HepG2 (cell line): ENCODE data around the gene SIK2. TPM values are rescaled to one million over a fixed set of nuclear protein-coding genes. Genes with fewer than 3 reads are reported as not detected.

Experiments used
- AHDC1 ChIP-seq: sonication (generic); formaldehyde crosslinking; IDR thresholded peaks from 2 replicates; pipeline ENCODE4 v1.5.1; 2020; ENCODE audit warnings: mild to moderate bottlenecking, missing genetic modification reagents, borderline replicate concordance
- CEBPG ChIP-seq: IDR thresholded peaks from 2 replicates; pipeline ENCODE4 v1.6.1; 2016
- DZIP1 ChIP-seq: sonication (generic); formaldehyde crosslinking; IDR thresholded peaks from 2 replicates; pipeline ENCODE4 v1.5.0; 2020; ENCODE audit warnings: mild to moderate bottlenecking, missing genetic modification reagents
- HBP1 ChIP-seq: IDR thresholded peaks from 2 replicates; pipeline ENCODE4 v1.6.1; 2016; ENCODE audit warnings: low read depth, control low read depth
- HES4 ChIP-seq: sonication (generic); formaldehyde crosslinking; IDR thresholded peaks from 2 replicates; pipeline ENCODE4 v1.9.0; 2021; ENCODE audit warnings: mild to moderate bottlenecking, missing genetic modification reagents, borderline replicate concordance
- KMT2A ChIP-seq: sonication (generic); formaldehyde crosslinking; IDR thresholded peaks from 2 replicates; pipeline ENCODE4 v1.4.0; 2020; ENCODE audit warnings: missing genetic modification reagents
- LBX2 ChIP-seq: sonication (generic); formaldehyde crosslinking; IDR thresholded peaks from 2 replicates; pipeline ENCODE4 v1.5.0; 2020; ENCODE audit warnings: missing genetic modification reagents, mild to moderate bottlenecking, borderline replicate concordance
- NAIF1 ChIP-seq: sonication (generic); formaldehyde crosslinking; IDR thresholded peaks from 2 replicates; pipeline ENCODE4 v1.5.0; 2020; ENCODE audit warnings: mild to moderate bottlenecking, missing genetic modification reagents, borderline replicate concordance
- NFYB ChIP-seq: sonication (generic); formaldehyde crosslinking; IDR thresholded peaks from 2 replicates; pipeline ENCODE4 v1.4.0; 2020; ENCODE audit warnings: missing genetic modification reagents
- PHF5A ChIP-seq: IDR thresholded peaks from one replicate; pipeline ENCODE4 v1.6.1; 2018; ENCODE audit warnings: low read depth, missing genetic modification reagents; ENCODE audit not compliant: unreplicated experiment
- RFX5 ChIP-seq: IDR thresholded peaks from 2 replicates; pipeline ENCODE4 v1.6.1; 2011; ENCODE audit warnings: low read depth, low read length, improper control_type of control experiment
- RXRB ChIP-seq: IDR thresholded peaks from 2 replicates; pipeline ENCODE4 v1.6.1; 2016; ENCODE audit warnings: borderline replicate concordance, missing genetic modification reagents, missing compliant biosample characterization
- SP5 ChIP-seq: IDR thresholded peaks from 2 replicates; pipeline ENCODE4 v1.6.1; 2016; ENCODE audit warnings: low read depth, borderline replicate concordance
- ZFAT ChIP-seq: sonication (generic); formaldehyde crosslinking; conservative IDR thresholded peaks from 2 replicates; pipeline ENCODE4 v1.8.1; 2023; ENCODE audit warnings: missing genetic modification reagents, inconsistent platforms
- ZFP82 ChIP-seq: sonication (generic); formaldehyde crosslinking; IDR thresholded peaks from 2 replicates; pipeline ENCODE4 v1.5.1; 2020; ENCODE audit warnings: mild to moderate bottlenecking, missing genetic modification reagents, borderline replicate concordance
- ZGPAT ChIP-seq: IDR thresholded peaks from 2 replicates; pipeline ENCODE4 v1.6.1; 2016; ENCODE audit warnings: mild to moderate bottlenecking
- ZNF282 ChIP-seq: fragments of 450-650 bp; IDR thresholded peaks from 2 replicates; pipeline ENCODE4 v1.6.1; 2018; ENCODE audit not compliant: partially characterized antibody
- ZNF530 ChIP-seq: sonication (generic); formaldehyde crosslinking; IDR thresholded peaks from 2 replicates; pipeline ENCODE4 v1.5.0; 2020; ENCODE audit warnings: low read depth, mild to moderate bottlenecking, missing genetic modification reagents
- ZNF746 ChIP-seq: sonication (generic); formaldehyde crosslinking; IDR thresholded peaks from 2 replicates; pipeline ENCODE4 v1.8.0; 2022; ENCODE audit warnings: mild to moderate bottlenecking, missing genetic modification reagents
- ZNF850 ChIP-seq: sonication (generic); formaldehyde crosslinking; conservative IDR thresholded peaks from 2 replicates; pipeline ENCODE4 v1.9.0; 2021; ENCODE audit warnings: mild to moderate bottlenecking, missing genetic modification reagents
- polyA plus RNA-seq, 8 experiments: library from polyadenylated mRNA; depleted of rRNA in 3 of 8; stranded (reverse) in 7 of 8; unstranded in 1 of 8; fragments of >200 nt; fragmentation: Illumina TruSeq in 4 of 8; extraction: Trizol in 4 of 8; gene quantifications; 2 replicates each; pipeline versions ENCODE4 v1.2.1 to v1.2.3, GENCODE V29; 2011 to 2016; ENCODE audit warnings: low read depth in 4 of 8, missing spikeins in 1 of 8, mixed read lengths in 1 of 8; ENCODE audit not compliant: insufficient read depth in 1 of 8
- total RNA-seq, 5 experiments: library from RNA; depleted of rRNA; stranded (reverse); fragments of >200 nt; fragmentation: Illumina TruSeq; extraction: Trizol; gene quantifications; 2 replicates each; pipeline ENCODE4 v1.2.3, GENCODE V29; 2016; ENCODE audit warnings: low read depth in 1 of 5

Gene SIK2
- total and polyA plus RNA-seq, 2 of the 13 experiments (the other 11 are each of a cell fraction or from before 2014, with no cell fraction given), result 8.1 to 15.4 TPM

GRCh38 chr11:111633248-111633647 is 31.0 kb downstream of the SIK2 start (continued):
- peak; percentile 74; the same call in 1 of the 2 replicates for TF ChIP-seq AHDC1
- TF ChIP-seq ZFAT (CRISPR knock-in tag), result no peak
- no peak for TF ChIP-seq SP5 (CRISPR knock-in tag)
- TF ChIP-seq HBP1 (CRISPR knock-in tag), result no peak
- peak; percentile 83 for TF ChIP-seq CEBPG (CRISPR knock-in tag)
- peak; percentile 51; the same call in 1 of the 2 replicates for TF ChIP-seq RXRB (CRISPR knock-in tag)
- TF ChIP-seq HES4 (CRISPR knock-in tag), result no peak
- no peak for TF ChIP-seq ZNF850
- TF ChIP-seq RFX5, result no peak
- no peak for TF ChIP-seq NFYB (CRISPR knock-in tag)
- no peak for TF ChIP-seq ZNF530
- no peak for TF ChIP-seq LBX2 (CRISPR knock-in tag)
- TF ChIP-seq DZIP1 (CRISPR knock-in tag), result no peak
- no peak for TF ChIP-seq ZNF282
- peak; percentile 74 for TF ChIP-seq ZGPAT (CRISPR knock-in tag)
- no peak for TF ChIP-seq KMT2A
- no peak for TF ChIP-seq NAIF1
- TF ChIP-seq PHF5A, result no peak
- TF ChIP-seq ZFP82 (CRISPR knock-in tag), result no peak
- TF ChIP-seq ZNF746 (CRISPR knock-in tag), result no peak
